K562 (cell line): Measurements from ENCODE around the gene PGM2L1. TPM values are rescaled to one million over a fixed set of nuclear protein-coding genes. Genes with fewer than 3 reads are reported as not detected.

Source experiments
- ATAC-seq: fragments of 200-7000 bp; cut with Tn5 transposase; 3 replicates; pipeline ENCODE4 v1.9.1; 2020; ENCODE audit warnings: moderate library complexity
- BruUV-seq: library from RNA; stranded (reverse); fragments of 400-500 nt; replicated peaks from 2 replicates; lab custom pipeline; 2021; lab: Mats Ljungman, UMichigan
- CTCF ChIA-PET: fragments of 300-600 bp; formaldehyde crosslinking; extraction: SDS; loops from one replicate; lab custom pipeline; 2021; ENCODE audit warnings: low intra/inter-chr PET ratio; lab: Yijun Ruan, JAX
- POLR2A ChIA-PET: fragments of 300-600, 350-650 bp; sonication (Branson Sonifier 250); formaldehyde crosslinking; extraction: SDS; loops from one replicate; lab custom pipeline; 2021; ENCODE audit warnings: antibody characterized with exemption, inconsistent platforms; lab: Yijun Ruan, JAX
- DNase-seq, 4 experiments: peaks; one replicate each; pipeline versions ENCODE4 v3.0.0 to v3.0.0-alpha.2; 2011 to 2018; ENCODE audit warnings: low spot score in 3 of 4, mixed read lengths in 3 of 4; ENCODE audit errors: extremely low read depth in 1 of 4
- FAIRE-seq: peaks from 2 replicates; lab custom pipeline; 2011; peaks lifted over from hg19 to GRCh38; lab: Jason Lieb, UNC
- H2AFZ ChIP-seq: 2 replicates; pipeline ENCODE4 v1.6.0; 2011; ENCODE audit warnings: low read depth, low read length, control low read depth, inconsistent platforms
- H3K27ac ChIP-seq: fragments of 200-600 bp; 3 replicates; pipeline ENCODE4 v1.8.0; 2011; ENCODE audit warnings: low read depth, mild to moderate bottlenecking, control low read depth, inconsistent platforms, low read length, moderate library complexity, mixed read lengths; ENCODE audit errors: extremely low read depth
- H3K27me3 ChIP-seq, 2 experiments: fragments of 300-600 bp in 1 of 2; 2 replicates in 1 of 2; 3 replicates in 1 of 2; pipeline versions ENCODE4 v1.6.0 to v1.8.0; 2011; ENCODE audit warnings: inconsistent platforms in 2 of 2, low read length in 2 of 2, mild to moderate bottlenecking in 1 of 2, mixed read lengths in 1 of 2, moderate library complexity in 1 of 2; ENCODE audit not compliant: control insufficient read depth in 2 of 2, insufficient read depth in 2 of 2
- H3K36me3 ChIP-seq: fragments of 300-600 bp; 3 replicates; pipeline ENCODE4 v1.8.0; 2011; ENCODE audit warnings: mild to moderate bottlenecking, low read length, inconsistent platforms; ENCODE audit not compliant: control insufficient read depth, insufficient read depth
- H3K4me1 ChIP-seq, 2 experiments: fragments of 200-600 bp in 1 of 2; replicated peaks in 1 of 2; 2 replicates in 1 of 2; 3 replicates in 1 of 2; pipeline versions ENCODE4 v1.5.1 to v1.8.0; 2011; ENCODE audit warnings: inconsistent platforms in 2 of 2, low read length in 2 of 2, mild to moderate bottlenecking in 1 of 2, mixed read lengths in 1 of 2, moderate library complexity in 1 of 2; ENCODE audit not compliant: control insufficient read depth in 2 of 2, insufficient read depth in 2 of 2
- H3K4me2 ChIP-seq: 2 replicates; pipeline ENCODE4 v1.6.1; 2011; ENCODE audit warnings: low read length, control low read depth, inconsistent platforms, mixed read lengths; ENCODE audit not compliant: insufficient read depth
- H3K4me3 ChIP-seq: fragments of 200-600 bp; sonication (generic), shearing (Covaris generic); 2 replicates; pipeline ENCODE4 v1.5.1; 2016; ENCODE audit warnings: control low read depth, inconsistent platforms
- H3K79me2 ChIP-seq: fragments of 200-600 bp; 3 replicates; pipeline ENCODE4 v1.8.0; 2011; ENCODE audit warnings: low read length, inconsistent platforms; ENCODE audit not compliant: control insufficient read depth, insufficient read depth
- H3K9ac ChIP-seq, 2 experiments: 2 replicates each; pipeline versions ENCODE4 v1.6.0 to v1.6.1; 2011; ENCODE audit warnings: low read depth in 2 of 2, low read length in 2 of 2, control low read depth in 1 of 2, inconsistent platforms in 1 of 2, mild to moderate bottlenecking in 1 of 2, mixed read lengths in 1 of 2; ENCODE audit not compliant: insufficient read depth in 1 of 2
- H3K9me1 ChIP-seq: one replicate; pipeline ENCODE4 v1.6.0; 2011; ENCODE audit warnings: inconsistent platforms, mild to moderate bottlenecking, low read length, moderate library complexity; ENCODE audit not compliant: control insufficient read depth, insufficient read depth
- H3K9me3 ChIP-seq: replicated peaks from 2 replicates; pipeline ENCODE4 v1.5.1; 2011; ENCODE audit warnings: low read depth, low read length, inconsistent platforms; ENCODE audit not compliant: control insufficient read depth, insufficient read depth
- H4K20me1 ChIP-seq: replicated peaks from 2 replicates; pipeline ENCODE4 v1.6.1; 2011; ENCODE audit warnings: low read length, inconsistent platforms, mixed read lengths; ENCODE audit not compliant: control insufficient read depth, insufficient read depth
- MITF ChIP-seq: IDR thresholded peaks from 2 replicates; pipeline ENCODE4 v1.6.1; 2014; ENCODE audit warnings: antibody characterized with exemption
- ZBTB40 ChIP-seq, 2 experiments: fragments of 450-650 bp in 1 of 2; sonication (generic) in 1 of 2; formaldehyde crosslinking in 1 of 2; IDR thresholded peaks; 2 replicates each; pipeline versions ENCODE4 v1.7.1 to v1.9.0; 2016 to 2022; ENCODE audit warnings: inconsistent platforms in 1 of 2, mild to moderate bottlenecking in 1 of 2, missing genetic modification reagents in 1 of 2
- ZNF75A ChIP-seq: fragments of 450-650 bp; formaldehyde crosslinking; IDR thresholded peaks from 2 replicates; pipeline ENCODE4 v1.4.0; 2020; ENCODE audit warnings: mild to moderate bottlenecking
- WGBS: fragments of 100-300 bp; shearing (Covaris generic); methylation state at CpG from one replicate; pipeline ENCODE4 v1.1.6; 2016; ENCODE audit warnings: low coverage, mixed read lengths; ENCODE audit not compliant: insufficient coverage; ENCODE audit errors: missing lambda C conversion rate; 5-methylcytosine and 5-hydroxymethylcytosine counted together
- in situ Hi-C: fragments of 300-500 bp; cut with MboI; formaldehyde crosslinking; loops from 4 replicates; pipeline ENCODE4 v1.15.0; 2018; ENCODE audit warnings: inconsistent platforms, mixed read lengths
- intact Hi-C: fragments of 100-400 bp; cut with micrococcal nuclease; formaldehyde crosslinking; loops from 2 replicates; pipeline ENCODE4 v1.14.2; 2022
- polyA plus RNA-seq, 8 experiments: library from polyadenylated mRNA; depleted of rRNA in 4 of 8; stranded (reverse) in 5 of 8; unstranded in 3 of 8; fragments of >200 nt; fragmentation: Nextera tagmentation in 2 of 8; fragmentation: Illumina TruSeq in 1 of 8; extraction: Ambion mirVana in 2 of 8; extraction: Trizol in 1 of 8; gene quantifications; 2 replicates each; pipeline versions ENCODE4 v1.2.1 to v1.2.3, GENCODE V29; 2011 to 2014; ENCODE audit warnings: inconsistent platforms in 1 of 8, missing spikeins in 1 of 8
- total RNA-seq, 7 experiments: library from RNA; depleted of rRNA in 6 of 7; stranded (reverse); fragments of >200 nt in 6 of 7; fragmentation: Illumina TruSeq in 2 of 7; extraction: Trizol in 2 of 7; gene quantifications; 2 replicates each; pipeline versions ENCODE4 v1.2.1 to v1.2.3, GENCODE V29; 2011 to 2021; ENCODE audit warnings: low replicate concordance in 1 of 7

The PGM2L1 gene
- total and polyA plus RNA-seq, 9 of the 15 experiments (the other 6 are each of a cell fraction or from before 2014, with no cell fraction given), result 0.32 to 0.95 (median 0.63) TPM

- WGBS, result 17% methylated on average over 1 of the region's 1 CpG
- POLR2A ChIA-PET, result no interaction called here
- H3K27me3 ChIP-seq, result peaks cover 0 to 3% of the 10 kb centered on the region in 2 experiments; a peak in 1 of 5 replicates
- H3K4me1 ChIP-seq, result peaks cover 2 to 3% of the 10 kb centered on the region in 2 experiments; a peak in 3 of 5 replicates
- no peak overlapping the region for H3K4me2 ChIP-seq
- DNase-seq (no peak), FAIRE-seq (no peak), ATAC-seq (no peak)
- intact Hi-C loops (no loop called here), in situ Hi-C loops (no loop called here)
- H3K79me2 ChIP-seq, result no peaks in the 10 kb centered on the region
- no peak overlapping the region for H3K27ac ChIP-seq
- no peaks in the 10 kb centered on the region for H4K20me1 ChIP-seq
- no peak overlapping the region for H3K9ac ChIP-seq
- BruUV-seq, result no TSS peak
- no peaks in the 10 kb centered on the region for H3K36me3 ChIP-seq
- H3K9me3 ChIP-seq, result no peaks in the 10 kb centered on the region
- peak overlapping the region; percentile 13; the same call in 1 of the 2 replicates for H2AFZ ChIP-seq
- TF ChIP-seq ZNF75A (CRISPR knock-in tag) (no peak), ZBTB40 (IDR thresholded peaks at IDR 0.05) (peak; percentile 94), ZBTB40 (CRISPR knock-in tag; IDR thresholded peaks at IDR 0.05) (peak; percentile 79), MITF (no peak)
- TF ChIP-seq, all 486 proteins: peak for 1
- Histone ChIP-seq H3K9me1 (no peaks in the 10 kb centered on the region), H3K4me3 (no peak overlapping the region)
- CTCF ChIA-PET, result no interaction called here
These were observed 65.0 kb downstream of the PGM2L1 start for GRCh38 chr11:74333193-74333592.
